IMR-90 (cell line): ENCODE results near the gene BPGM. TPM values are rescaled to one million over a fixed set of nuclear protein-coding genes. Genes with fewer than 3 reads are reported as not detected.

ENCODE experiments used
- ATAC-seq: fragments of 200-7000 bp; cut with Tn5 transposase; 2 replicates; pipeline ENCODE4 v1.9.1; 2020; ENCODE audit warnings: low read depth, mild to moderate bottlenecking, moderate library complexity
- BruUV-seq: library from RNA; stranded (reverse); fragments of 400-500 nt; replicated peaks from 2 replicates; lab custom pipeline; 2021; lab: Mats Ljungman, UMichigan
- CTCF ChIA-PET: fragments of 300-600 bp; formaldehyde crosslinking; extraction: SDS; loops from one replicate; lab custom pipeline; 2021; ENCODE audit warnings: antibody characterized with exemption; lab: Yijun Ruan, JAX
- POLR2A ChIA-PET: fragments of 300-600 bp; sonication (Branson Sonifier 250); formaldehyde crosslinking; loops from one replicate; lab custom pipeline; 2022; ENCODE audit warnings: antibody characterized with exemption; ENCODE audit not compliant: unreplicated experiment; lab: Charles Lee
- DNase-seq: peaks from one replicate; pipeline ENCODE4 v3.0.0; 2013
- H2AFZ ChIP-seq: replicated peaks from 2 replicates; pipeline ENCODE3; 2013; ENCODE audit warnings: low read length, mild to moderate bottlenecking; ENCODE audit not compliant: poor library complexity
- H2AK5ac ChIP-seq: 2 replicates; pipeline ENCODE4 v1.6.1; 2013; ENCODE audit warnings: low read depth, low read length, inconsistent platforms
- H2AK9ac ChIP-seq: replicated peaks from 2 replicates; pipeline ENCODE3; 2013; ENCODE audit warnings: mild to moderate bottlenecking, low read depth, low read length, moderate library complexity; ENCODE audit not compliant: poor library complexity
- H2BK120ac ChIP-seq: 2 replicates; pipeline ENCODE4 v1.6.1; 2013; ENCODE audit warnings: low read depth, low read length, inconsistent platforms
- H2BK15ac ChIP-seq: 3 replicates; pipeline ENCODE4 v1.6.1; 2013; ENCODE audit warnings: low read depth, low read length, inconsistent platforms
- H2BK20ac ChIP-seq: 2 replicates; pipeline ENCODE4 v1.6.1; 2013; ENCODE audit warnings: low read depth, mild to moderate bottlenecking, inconsistent platforms, low read length, moderate library complexity
- H2BK5ac ChIP-seq: 2 replicates; pipeline ENCODE4 v1.6.1; 2013; ENCODE audit warnings: mild to moderate bottlenecking, low read depth, low read length, inconsistent platforms; ENCODE audit not compliant: poor library complexity, severe bottlenecking
- H3K14ac ChIP-seq: replicated peaks from 2 replicates; pipeline ENCODE4 v1.6.1; 2013; ENCODE audit warnings: low read depth, low read length, inconsistent platforms
- H3K18ac ChIP-seq: 2 replicates; pipeline ENCODE4 v1.6.1; 2013; ENCODE audit warnings: low read depth, low read length, control low read depth
- H3K23ac ChIP-seq: 2 replicates; pipeline ENCODE4 v1.6.1; 2013; ENCODE audit warnings: low read depth, low read length, inconsistent platforms
- H3K27ac ChIP-seq: 2 replicates; pipeline ENCODE4 v1.5.1; 2013; ENCODE audit warnings: mild to moderate bottlenecking, control low read depth, low read length; ENCODE audit not compliant: insufficient read depth
- H3K27me3 ChIP-seq: 2 replicates; pipeline ENCODE4 v1.6.1; 2013; ENCODE audit warnings: low read length; ENCODE audit not compliant: control insufficient read depth, insufficient read depth
- H3K36me3 ChIP-seq: 2 replicates; pipeline ENCODE4 v1.6.1; 2013; ENCODE audit warnings: low read length, mixed read lengths; ENCODE audit not compliant: control insufficient read depth, insufficient read depth
- H3K4ac ChIP-seq: 2 replicates; pipeline ENCODE4 v1.6.1; 2013; ENCODE audit warnings: low read depth, low read length, inconsistent platforms
- H3K4me1 ChIP-seq: 2 replicates; pipeline ENCODE4 v1.6.1; 2013; ENCODE audit warnings: low read length, mixed read lengths; ENCODE audit not compliant: control insufficient read depth, insufficient read depth
- H3K4me2 ChIP-seq: 2 replicates; pipeline ENCODE4 v1.6.1; 2013; ENCODE audit warnings: low read depth, mild to moderate bottlenecking, control low read depth, low read length, moderate library complexity
- H3K4me3 ChIP-seq: 2 replicates; pipeline ENCODE4 v1.5.1; 2013; ENCODE audit warnings: low read depth, mild to moderate bottlenecking, control low read depth, low read length, moderate library complexity; ENCODE audit not compliant: insufficient read depth
- H3K56ac ChIP-seq: 2 replicates; pipeline ENCODE4 v1.6.1; 2013; ENCODE audit warnings: low read length, inconsistent platforms; ENCODE audit not compliant: insufficient read depth; ENCODE audit errors: extremely low read depth
- H3K79me1 ChIP-seq, 2 experiments: 2 replicates each; pipeline ENCODE4 v1.6.1; 2013; ENCODE audit warnings: low read length in 2 of 2, inconsistent platforms in 1 of 2, low read depth in 1 of 2
- H3K9ac ChIP-seq: 2 replicates; pipeline ENCODE4 v1.6.1; 2013; ENCODE audit warnings: low read depth, low read length, control low read depth
- H3K9me1 ChIP-seq: 2 replicates; pipeline ENCODE4 v1.6.1; 2013; ENCODE audit warnings: low read length, inconsistent platforms; ENCODE audit not compliant: insufficient read depth
- H3K9me3 ChIP-seq: 2 replicates; pipeline ENCODE4 v1.6.1; 2013; ENCODE audit warnings: low read length; ENCODE audit not compliant: control insufficient read depth, insufficient read depth
- H4K20me1 ChIP-seq: 2 replicates; pipeline ENCODE4 v1.6.1; 2013; ENCODE audit warnings: low read length, inconsistent platforms; ENCODE audit not compliant: insufficient read depth
- H4K5ac ChIP-seq: 2 replicates; pipeline ENCODE4 v1.6.1; 2013; ENCODE audit warnings: mild to moderate bottlenecking, low read depth, low read length, control low read depth
- H4K8ac ChIP-seq, 2 experiments: 2 replicates each; pipeline ENCODE4 v1.6.1; 2013; ENCODE audit warnings: low read depth in 2 of 2, low read length in 2 of 2, control low read depth in 1 of 2, inconsistent platforms in 1 of 2
- H4K91ac ChIP-seq: 2 replicates; pipeline ENCODE4 v1.6.1; 2013; ENCODE audit warnings: low read depth, low read length, inconsistent platforms; ENCODE audit not compliant: insufficient read depth
- BHLHE40 ChIP-seq: fragments of 150-350 bp; IDR thresholded peaks from 2 replicates; pipeline ENCODE4 v1.6.1; 2016; ENCODE audit warnings: mild to moderate bottlenecking, low read depth, low read length
- CTCF ChIP-seq: conservative IDR thresholded peaks from 2 replicates; pipeline ENCODE4 v1.5.1; 2012; ENCODE audit warnings: mild to moderate bottlenecking, low read depth, low read length, improper control_type of control experiment
- MXI1 ChIP-seq: IDR thresholded peaks from 2 replicates; pipeline ENCODE4 v1.6.1; 2012; ENCODE audit warnings: low read depth, mild to moderate bottlenecking, low read length, moderate library complexity, borderline replicate concordance
- RCOR1 ChIP-seq: IDR thresholded peaks from 2 replicates; pipeline ENCODE4 v1.6.1; 2012; ENCODE audit warnings: mild to moderate bottlenecking, low read length, improper control_type of control experiment; ENCODE audit not compliant: insufficient replicate concordance
- WGBS, 2 experiments: methylation state at CpG; one replicate each; pipeline versions ENCODE4 v1.1.5 to v1.1.7; 2013; ENCODE audit warnings: missing lambda C conversion rate in 2 of 2; ENCODE audit not compliant: insufficient read length in 1 of 2; ENCODE audit errors: extremely low coverage in 2 of 2; 5-methylcytosine and 5-hydroxymethylcytosine counted together
- dilution Hi-C: fragments of 300-500 bp; cut with HindIII; formaldehyde crosslinking; loops from one replicate; pipeline ENCODE4 v1.14.3; 2018; ENCODE audit warnings: low sequenced_read_pairs; ENCODE audit not compliant: unreplicated experiment
- in situ Hi-C: fragments of 300-500 bp; cut with MboI; formaldehyde crosslinking; loops from 3 replicates; pipeline ENCODE4 v1.14.3; 2019; ENCODE audit warnings: low sequenced_read_pairs, inconsistent platforms, mixed read lengths
- intact Hi-C: fragments of 100-400 bp; cut with micrococcal nuclease; formaldehyde crosslinking; loops from 2 replicates; pipeline ENCODE4 v1.10.0; 2022
- polyA plus RNA-seq, 3 experiments: library from polyadenylated mRNA; depleted of rRNA; stranded (reverse); fragments of >200 nt; gene quantifications; 2 replicates each; pipeline ENCODE4 v1.2.3, GENCODE V29; 2012; ENCODE audit warnings: low replicate concordance in 1 of 3
- total RNA-seq: library from RNA; depleted of rRNA; stranded (reverse); fragments of >200 nt; gene quantifications from 2 replicates; pipeline ENCODE4 v1.2.3, GENCODE V29; 2012

BPGM gene
- total and polyA plus RNA-seq, 2 of the 4 experiments (the other 2 are of a cell fraction), result 18.8 to 20.0 TPM

GRCh38 chr7:134662166-134662870 is 15.7 kb downstream of the BPGM start:
- dilution Hi-C loops (no loop called here), in situ Hi-C loops (no loop called here), intact Hi-C loops (no loop called here)
- H2BK15ac ChIP-seq, result peak overlapping the region; percentile 99
- H3K4me1 ChIP-seq, result peaks cover 26% of the 10 kb centered on the region
- H3K56ac ChIP-seq, result peak overlapping the region; percentile 54
- peak overlapping the region; percentile 94 for H2BK5ac ChIP-seq
- peaks cover 30% of the 10 kb centered on the region for H3K9me1 ChIP-seq
- H3K9ac ChIP-seq, result no peak overlapping the region
- no peaks in the 10 kb centered on the region for H3K27me3 ChIP-seq
- H3K9me3 ChIP-seq, result no peaks in the 10 kb centered on the region
- peak overlapping the region; percentile 94 for H3K4ac ChIP-seq
- H4K91ac ChIP-seq, result peak overlapping the region; percentile 88
- H2AK9ac ChIP-seq, result no peak overlapping the region
- BruUV-seq, result no TSS peak
- H3K23ac ChIP-seq, result peak overlapping the region; percentile 61; the same call in 1 of the 2 replicates
- H4K20me1 ChIP-seq, result no peaks in the 10 kb centered on the region
- peak overlapping the region; percentile 96 for H3K18ac ChIP-seq
- H2BK120ac ChIP-seq, result peak overlapping the region; percentile 91
- H3K79me1 ChIP-seq, result peaks cover 40 to 64% of the 10 kb centered on the region in 2 experiments
- ATAC-seq, result peak; percentile 42; the same call in 1 of the 2 replicates
- H3K36me3 ChIP-seq, result peaks cover 5% of the 10 kb centered on the region
- POLR2A ChIA-PET, result no interaction called here
- peak overlapping the region; percentile 68; the same call in 1 of the 2 replicates for H3K4me2 ChIP-seq
- H4K8ac ChIP-seq, result peak overlapping the region; percentile 55 to 88
- peak overlapping the region; percentile 97 for H2BK20ac ChIP-seq
- peak; percentile 67 for DNase-seq
- peak overlapping the region; percentile 80 for H4K5ac ChIP-seq
- CTCF ChIA-PET, result interaction anchor here (1.1 to 1.3 kb wide), 2 partner anchors 28 to 94 kb away, joined by 3 to 7 read pairs; no protein-coding TSS in a partner anchor
- H2AFZ ChIP-seq, result no peak overlapping the region
- H3K14ac ChIP-seq, result peak overlapping the region; percentile 81
- H2AK5ac ChIP-seq, result peak overlapping the region; percentile 97; the same call in 1 of the 2 replicates
- 60% methylated on average over 1 of the region's 5 CpGs; no CpG with 5 or more reads in 1 of the 2 experiments for WGBS, 2 experiments
- H3K4me3 ChIP-seq, result no peak overlapping the region
- peak overlapping the region; percentile 94 for H3K27ac ChIP-seq
- TF ChIP-seq RCOR1 (no peak), CTCF (no peak), MXI1 (no peak), BHLHE40 (0 out of 2 replicates have a peak, but pooled peaks have one; percentile 42)
